Hematopoietic multipotent progenitor cell treated with erythropoietin and hydrocortisone succinate and interleukin-3 and kit ligand, for 8 days (in vitro differentiated cells): ENCODE measurements around the gene ATP2B1.
"Not testable (repeated sequence)": the region's sequence is repeated elsewhere in the genome, so short reads cannot be mapped to it uniquely, and the experiment has no call there.

Source experiments
- DNase-seq: peaks from one replicate; pipeline ENCODE4 v3.0.0-alpha.2; 2015

ATP2B1 gene

DNA sequence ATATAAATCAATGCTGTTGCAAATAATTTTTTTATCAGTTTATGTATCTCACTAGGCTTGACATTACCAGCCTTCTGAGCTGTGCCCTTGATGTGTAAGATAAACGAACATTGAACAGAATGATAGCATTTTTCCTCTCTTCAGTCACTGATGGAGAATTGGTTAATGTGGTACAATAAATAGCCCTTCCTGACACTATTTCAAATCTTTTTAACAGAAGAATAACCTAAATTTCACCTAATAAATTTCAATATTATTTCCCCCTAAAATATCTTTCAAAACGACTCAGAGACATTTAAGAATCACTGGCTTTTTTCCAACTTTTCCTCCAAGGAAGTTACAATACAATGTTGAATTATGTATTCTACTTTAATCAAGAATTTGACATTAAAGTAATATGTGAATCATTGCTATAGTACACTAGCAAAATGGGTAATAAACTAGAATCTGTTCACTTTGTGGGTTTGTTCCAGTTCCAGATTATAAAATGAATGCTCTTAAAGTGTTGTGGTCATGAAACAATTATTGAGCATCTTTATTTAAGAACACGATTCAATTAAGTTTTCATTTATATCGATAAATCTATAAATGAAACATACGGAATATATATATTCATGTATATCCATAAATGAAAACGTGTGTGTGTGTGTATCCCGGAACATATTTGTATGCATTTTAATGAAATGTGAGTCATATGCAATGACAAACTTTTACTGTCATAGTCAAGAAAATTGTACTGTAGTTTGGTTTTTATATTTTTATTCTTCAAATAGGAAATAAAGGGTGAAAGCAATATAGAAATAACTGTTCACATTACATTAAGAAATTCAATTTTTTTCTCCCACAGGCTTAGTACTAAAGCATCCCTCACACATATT lies 2.5 kb upstream of the ATP2B1 start:
- no peak for DNase-seq

DNA sequence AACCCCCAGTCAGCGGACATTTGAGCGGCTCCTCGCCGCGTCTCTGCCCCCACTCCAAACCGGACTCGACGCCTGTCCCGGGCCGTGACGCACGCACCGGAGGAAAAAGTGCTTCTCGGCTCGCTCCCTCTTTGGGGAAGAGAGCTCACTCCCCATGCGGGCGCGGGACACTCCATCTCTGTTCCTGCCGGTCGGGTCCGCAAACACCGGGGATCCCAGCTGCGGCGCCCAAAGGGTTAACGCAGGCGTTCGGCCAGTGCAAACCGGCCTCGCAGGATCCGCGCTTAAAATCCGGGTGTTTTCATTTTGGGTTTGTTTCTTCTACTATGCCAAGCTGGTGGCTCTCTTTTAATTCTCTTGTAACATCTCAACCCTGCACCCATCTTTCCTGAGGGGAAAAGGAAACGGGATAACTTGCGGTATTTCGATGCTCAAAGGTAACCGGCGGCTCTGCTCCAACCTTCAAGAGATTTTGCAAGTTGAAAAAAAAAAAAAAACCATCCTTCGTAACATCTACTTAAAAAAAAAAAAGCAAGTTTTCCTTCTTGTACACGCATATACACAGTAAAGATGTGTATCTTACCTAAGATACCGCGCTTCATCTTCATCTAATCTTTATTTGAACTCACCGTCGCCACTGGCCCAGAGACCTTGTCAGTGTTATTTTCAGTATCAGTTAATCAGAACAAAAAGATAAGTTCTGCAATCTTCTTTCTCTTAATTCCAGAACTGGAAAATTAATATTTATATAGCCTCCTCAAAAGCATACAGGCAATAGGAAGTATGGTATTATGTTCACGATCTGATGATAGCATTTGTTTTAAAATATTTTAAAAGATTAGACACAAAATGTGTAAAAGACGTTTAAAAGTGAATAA lies 1.6 kb upstream of the ATP2B1 start:
- peak; percentile 27 for DNase-seq

DNA sequence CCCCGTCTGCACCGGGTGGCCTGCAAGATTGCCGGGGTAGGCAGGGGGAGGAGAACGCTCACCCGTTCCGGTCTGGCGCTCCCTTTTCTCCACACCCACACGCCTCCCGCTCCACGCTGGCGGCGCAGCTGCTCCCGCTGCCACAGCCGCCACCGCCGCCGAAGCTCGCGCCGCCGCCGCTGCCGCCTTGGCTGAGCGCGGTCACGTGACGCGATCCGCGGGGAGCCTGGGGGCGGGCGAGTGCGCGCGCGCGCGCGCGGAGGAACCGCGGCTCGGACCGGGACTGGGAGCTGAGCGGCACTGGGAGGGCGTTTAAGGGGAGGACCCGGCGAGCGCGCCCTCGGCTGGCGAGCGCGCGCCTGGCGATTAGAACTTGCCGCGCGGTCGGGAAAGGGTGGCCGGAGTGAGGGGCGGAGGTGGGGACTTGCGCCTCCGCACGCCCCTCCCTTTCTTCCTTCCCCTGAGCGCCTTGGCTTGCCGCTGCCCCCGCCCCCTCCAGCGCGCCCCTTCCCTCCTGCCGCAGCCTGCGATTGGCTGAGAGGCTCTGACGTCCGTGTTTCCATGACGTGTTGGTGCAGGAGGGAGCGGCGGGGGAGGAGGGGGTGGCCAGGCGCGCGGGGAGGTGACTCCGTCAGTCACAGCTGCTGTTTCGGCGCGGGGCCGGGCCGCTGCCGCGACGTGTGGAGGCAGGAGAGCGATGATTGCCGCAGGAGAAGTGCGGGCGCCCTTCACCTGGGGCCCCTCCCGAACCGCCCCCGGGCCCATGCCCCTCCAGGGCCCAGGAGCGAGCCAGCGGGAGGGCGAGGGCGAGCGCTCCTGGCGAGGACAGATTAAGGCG lies 738 bp upstream of the ATP2B1 start:
- DNase-seq: peak; percentile 96

DNA sequence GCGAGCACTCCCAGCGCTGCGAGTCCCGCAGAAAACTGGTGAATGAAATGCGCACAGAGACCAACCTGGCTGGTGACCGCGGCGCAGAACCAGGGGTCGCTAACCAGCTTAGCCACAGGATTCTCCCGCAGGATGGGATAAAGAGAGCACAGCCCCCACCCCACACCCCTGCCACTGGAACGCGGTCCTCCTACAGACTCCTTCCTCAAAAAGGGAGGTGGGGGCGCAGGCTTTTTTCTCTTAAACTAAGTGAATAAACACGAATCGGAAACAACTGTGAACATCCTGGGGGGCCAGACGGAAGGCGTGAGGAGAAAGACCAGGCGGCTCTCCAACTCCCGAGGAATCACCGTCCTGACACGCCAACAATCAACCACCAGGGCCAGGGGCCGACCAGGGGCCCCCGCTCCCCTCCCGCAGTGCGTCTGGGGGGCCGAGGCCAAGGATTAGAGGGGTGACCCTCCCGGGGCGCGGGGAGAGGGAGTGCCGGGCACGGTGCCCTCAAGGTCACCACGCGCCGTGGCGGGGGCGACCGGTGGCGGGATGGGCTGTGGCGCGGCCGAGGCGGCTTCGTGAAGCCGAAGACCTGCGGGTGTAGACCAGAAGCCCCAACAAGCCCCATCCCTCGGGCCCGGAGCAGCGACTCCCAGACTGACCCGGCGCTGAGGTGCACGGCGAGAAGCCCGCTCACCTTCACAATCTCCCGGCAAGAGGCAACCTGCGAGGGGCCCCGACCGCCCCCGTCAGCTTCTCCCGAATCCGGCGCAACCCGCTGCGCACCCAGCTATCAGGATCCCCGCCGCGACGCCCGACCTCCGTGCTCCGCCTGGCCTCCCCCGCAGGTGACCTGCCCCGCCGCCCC lies 704 bp downstream of the ATP2B1 start:
- DNase-seq: no peak

DNA sequence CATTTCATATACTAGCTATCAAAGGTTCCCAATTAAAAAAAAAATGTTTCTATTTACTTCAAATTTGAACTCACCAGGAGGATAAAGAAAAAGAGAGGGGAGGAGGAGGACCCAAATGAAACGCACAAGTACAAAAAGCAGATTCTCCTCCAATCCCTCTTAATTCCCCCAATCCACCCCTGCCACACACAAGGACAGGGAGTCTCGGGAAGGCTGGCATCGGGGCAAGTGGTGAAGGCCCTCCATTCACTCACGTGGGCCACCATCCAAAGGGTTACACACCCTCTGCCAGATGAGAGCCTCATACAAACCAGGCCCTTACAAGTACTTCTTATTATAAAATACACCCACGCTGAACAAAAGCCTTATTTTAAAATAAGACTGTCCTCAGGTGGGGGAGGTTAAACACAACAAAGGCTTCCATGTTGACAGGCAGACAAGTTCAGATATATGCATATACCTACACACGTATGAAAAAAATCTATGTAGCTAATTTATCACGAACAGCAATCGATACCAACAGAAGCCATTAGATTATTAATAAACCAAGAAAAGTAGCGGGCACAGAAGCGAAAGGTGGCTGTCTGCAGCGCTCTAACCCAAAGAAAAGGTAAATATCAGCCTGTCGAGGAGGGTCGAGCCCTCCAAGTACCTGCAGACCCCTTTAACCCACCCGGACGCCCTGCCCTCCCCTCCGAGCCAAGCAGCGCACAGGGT lies 1.5 kb downstream of the ATP2B1 start:
- no peak for DNase-seq

DNA sequence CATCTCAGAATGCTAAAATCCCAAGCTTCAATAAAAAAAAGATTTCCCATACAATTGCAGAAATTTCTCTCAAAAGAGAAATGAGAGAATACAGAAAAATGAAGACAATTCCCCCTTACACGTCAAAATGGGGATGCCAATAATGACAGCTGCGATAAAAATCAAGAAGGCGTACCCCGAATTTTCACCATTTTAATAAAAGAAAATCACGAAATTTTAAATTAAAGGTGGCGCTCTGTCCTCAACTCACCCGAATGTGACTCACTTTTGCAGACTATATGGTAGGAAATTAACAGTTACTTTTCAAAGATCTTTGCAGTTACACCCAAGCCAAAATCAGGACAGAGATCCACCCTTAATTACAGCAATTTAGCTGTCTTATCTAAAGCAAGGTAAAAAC lies 2.1 kb downstream of the ATP2B1 start:
- DNase-seq: no peak

DNA sequence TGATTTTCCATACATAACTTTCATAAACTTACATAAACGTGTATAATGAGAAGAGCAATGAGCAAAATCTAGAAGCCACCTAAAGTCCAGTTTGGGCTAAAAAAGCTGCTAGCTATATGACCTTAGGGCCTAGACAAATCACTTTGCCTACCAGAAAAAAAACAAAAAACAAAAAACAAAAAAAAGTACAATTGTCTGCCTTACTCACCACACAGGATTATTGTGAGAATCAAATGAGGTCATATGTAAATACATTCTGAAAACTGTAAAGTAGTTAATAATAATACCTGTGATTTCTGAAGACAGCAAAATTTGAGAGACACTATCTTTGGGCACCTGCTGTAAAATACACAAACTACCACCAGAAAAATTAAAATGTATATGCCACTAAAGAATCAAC lies 4.2 kb downstream of the ATP2B1 start:
- no peak for DNase-seq

DNA sequence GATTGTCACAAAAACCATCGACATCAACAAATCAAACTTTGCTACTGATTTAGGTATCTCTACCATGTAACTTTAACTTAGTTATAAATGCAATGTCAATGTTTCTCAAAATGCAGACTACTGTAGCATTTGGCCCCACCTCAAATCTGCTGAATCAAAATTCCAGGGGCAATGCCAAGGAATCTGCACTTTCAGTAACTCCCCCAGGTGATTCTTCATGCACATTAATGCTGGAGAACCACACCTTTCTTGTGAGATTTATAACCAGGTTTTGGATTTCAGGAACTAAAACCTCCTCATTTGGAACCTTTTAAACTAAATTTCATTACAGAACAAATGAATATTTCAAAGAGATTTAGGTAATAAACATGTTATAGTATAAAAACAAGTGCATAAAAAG lies 4.9 kb downstream of the ATP2B1 start:
- DNase-seq: no peak

DNA sequence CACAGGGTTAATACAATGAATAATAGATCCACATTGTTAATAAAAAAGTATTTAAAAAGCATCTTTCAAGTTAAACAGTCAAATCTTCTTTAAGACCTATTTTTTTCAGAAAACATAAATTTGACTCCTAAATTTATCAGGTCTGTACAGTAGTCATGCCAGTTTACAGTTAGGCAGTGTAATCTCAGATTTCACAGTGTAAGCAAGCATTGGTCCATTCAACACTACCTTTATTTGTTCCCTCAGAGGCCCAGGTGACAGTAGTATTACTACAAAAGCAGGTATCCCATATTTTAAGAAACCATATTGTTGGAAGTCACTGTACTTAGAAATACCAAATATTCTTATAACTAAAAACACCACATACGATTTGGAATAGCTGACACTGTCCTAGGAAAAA lies 6.1 kb downstream of the ATP2B1 start:
- no peak for DNase-seq

DNA sequence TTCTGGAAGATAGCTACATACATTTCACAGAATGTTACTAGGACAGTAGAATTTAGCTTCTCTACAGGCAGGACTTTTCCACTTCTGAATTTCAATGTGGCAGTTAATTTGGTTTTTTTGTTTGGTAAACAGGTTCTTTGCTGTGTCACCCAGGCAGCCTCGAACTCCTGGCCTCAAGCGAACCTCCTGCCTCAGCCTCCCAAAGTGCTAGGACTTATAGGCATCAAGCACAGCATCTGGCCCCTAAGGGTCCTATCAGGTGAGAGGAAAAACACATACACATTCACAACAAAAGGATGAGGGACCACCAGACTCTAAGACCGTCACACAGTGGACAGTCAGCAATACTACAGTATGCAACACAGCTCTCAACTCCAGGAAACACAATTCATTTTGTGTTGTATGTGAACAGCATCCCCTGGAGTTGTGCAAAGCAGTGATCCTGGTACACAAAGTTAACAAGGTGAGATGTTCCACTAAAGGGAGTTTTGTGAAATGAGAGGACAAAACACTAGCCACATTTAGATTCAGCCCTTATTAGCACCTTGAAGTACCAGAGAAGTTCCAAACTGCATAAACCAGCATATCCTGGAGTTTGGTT lies 6.9 kb downstream of the ATP2B1 start:
- no peak for DNase-seq

DNA sequence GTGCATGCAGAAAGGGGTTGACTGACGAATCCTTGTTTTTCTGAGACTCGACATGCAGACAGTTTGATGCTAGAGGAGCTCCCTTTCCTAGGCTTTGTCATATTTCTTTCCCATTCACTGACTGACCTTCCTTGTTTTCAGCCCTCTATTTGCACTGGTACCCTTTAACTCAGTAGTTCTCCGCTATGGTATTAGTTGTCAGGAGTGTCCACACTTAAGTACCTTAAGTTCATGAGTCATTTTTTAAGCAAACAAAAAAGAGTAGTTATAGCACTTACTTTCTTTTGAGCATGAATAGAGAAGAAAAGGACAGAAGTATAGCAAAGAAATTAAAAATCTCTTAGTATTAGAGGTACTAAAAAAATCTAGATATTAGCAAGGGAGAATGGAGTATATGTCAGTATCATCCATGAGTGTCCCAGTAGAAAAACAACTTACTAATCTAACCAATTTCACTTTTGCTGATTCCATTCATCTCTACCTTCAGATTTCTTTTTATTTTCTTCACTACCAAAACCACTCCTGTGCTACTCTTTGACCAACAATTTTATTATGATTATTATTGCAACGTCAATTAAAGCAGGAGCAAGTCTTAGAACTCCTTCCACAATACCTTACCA lies 8.3 kb downstream of the ATP2B1 start:
- DNase-seq: no peak

DNA sequence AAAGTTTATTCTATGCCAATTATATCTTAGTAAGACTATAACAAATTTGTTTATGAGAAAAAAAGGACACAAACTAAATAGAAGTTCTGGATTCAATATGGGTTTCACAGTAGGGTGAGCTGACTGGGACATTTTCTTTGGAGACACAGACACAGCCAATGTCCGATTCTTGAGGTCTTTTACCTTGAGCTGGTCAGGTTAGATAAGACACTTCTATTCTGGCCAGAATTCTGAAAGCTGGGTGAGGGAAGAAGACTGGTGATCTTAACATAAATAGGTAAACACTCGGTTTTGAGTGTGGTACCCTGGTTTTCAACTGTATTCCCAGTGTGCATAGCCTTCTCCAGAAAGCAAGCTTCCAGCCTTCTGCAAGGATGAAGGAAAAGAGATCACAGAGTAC lies 10.0 kb downstream of the ATP2B1 start:
- no peak for DNase-seq

DNA sequence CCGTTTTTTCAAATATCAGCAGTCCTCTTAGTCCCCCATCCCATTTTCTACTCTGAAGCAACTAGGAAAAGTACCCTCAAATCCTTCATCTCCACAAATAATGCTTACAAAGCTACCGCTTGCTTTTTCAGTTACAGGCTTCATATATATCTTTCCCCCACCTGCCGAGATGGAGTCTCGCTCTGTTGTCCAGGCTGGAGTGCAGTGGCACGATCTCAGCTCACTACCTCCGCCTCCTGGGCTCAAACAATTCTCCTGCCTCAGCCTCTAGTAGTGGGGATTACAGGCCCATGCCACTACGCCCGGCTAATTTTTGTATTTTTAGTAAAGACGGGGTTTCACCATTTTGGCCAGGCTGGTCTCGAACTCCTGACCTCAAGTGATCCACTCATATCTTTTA lies 10.9 kb downstream of the ATP2B1 start:
- DNase-seq: not testable (repeated sequence)

DNA sequence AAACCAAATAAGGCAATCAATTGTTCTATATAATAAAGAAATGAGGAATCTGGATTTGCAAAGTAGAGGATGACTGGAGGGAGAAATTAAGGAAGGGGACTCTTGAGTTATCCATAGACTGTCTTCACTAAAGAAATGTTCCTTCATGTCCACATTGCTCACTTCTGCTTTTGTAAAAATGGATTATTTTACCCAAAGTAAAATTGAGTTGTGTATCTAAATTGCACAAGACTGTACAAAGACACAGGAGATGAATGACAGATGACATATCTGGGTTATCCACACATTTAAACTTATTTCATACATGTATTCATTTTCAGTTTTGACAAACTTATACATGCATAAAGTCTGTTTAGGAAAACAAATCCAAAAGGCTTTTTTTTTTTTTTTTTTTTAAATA lies 11.3 kb downstream of the ATP2B1 start:
- DNase-seq: no peak

DNA sequence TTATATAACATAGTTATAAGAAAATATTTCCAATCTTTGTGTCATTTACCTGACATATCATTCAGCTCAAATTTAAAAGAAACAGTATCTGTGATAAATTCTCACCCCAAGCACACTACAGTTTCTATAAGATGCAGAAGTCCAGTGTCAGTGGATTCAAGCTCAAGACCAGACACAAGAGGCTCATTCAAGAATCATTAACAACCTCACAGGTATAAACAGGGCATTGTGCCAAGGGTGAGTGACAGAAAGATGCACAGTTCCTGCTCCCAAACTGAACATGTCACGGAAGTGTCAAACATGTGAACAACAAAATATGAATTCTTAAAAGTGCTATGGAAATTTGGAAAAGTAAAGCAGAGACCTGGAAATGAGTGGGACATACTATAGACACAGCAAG lies 12.8 kb downstream of the ATP2B1 start:
- no peak for DNase-seq

DNA sequence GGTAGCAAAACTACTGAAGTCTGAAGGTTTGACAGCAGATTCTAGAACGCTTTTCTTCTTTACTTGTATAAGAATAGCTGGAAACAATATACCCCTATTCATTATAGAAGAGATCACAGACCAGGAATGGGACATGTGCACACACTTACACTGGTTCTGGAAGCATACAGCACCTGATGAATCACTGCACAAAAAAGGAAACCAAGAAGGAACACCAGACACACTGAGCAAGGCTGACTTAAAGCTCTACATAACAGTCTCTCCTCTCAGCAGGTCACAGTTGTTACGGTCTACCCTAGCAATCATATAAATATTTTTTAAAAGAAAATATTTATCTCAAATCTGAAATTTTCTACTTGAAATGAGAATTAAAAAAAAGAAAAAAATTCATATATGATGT lies 13.5 kb downstream of the ATP2B1 start:
- DNase-seq: no peak

DNA sequence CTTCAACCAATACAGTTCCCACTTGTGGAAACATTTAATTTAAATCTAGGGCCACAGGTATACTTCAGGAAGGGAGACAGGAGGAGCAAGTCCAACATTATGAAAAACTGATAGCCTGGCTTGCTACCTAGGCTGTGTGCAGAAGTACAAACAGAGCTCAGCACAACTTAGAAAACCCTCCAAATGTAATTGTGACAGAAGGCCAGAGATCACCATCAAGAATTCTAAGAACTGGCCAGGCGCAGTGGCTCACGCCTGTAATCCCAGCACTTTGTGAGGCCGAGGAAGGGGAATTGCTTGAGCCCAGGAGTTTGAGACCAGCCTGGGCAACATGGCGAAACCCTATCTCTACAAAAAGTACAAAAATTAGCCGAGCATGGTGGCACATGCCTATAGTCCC lies 14.1 kb downstream of the ATP2B1 start:
- DNase-seq: no peak

DNA sequence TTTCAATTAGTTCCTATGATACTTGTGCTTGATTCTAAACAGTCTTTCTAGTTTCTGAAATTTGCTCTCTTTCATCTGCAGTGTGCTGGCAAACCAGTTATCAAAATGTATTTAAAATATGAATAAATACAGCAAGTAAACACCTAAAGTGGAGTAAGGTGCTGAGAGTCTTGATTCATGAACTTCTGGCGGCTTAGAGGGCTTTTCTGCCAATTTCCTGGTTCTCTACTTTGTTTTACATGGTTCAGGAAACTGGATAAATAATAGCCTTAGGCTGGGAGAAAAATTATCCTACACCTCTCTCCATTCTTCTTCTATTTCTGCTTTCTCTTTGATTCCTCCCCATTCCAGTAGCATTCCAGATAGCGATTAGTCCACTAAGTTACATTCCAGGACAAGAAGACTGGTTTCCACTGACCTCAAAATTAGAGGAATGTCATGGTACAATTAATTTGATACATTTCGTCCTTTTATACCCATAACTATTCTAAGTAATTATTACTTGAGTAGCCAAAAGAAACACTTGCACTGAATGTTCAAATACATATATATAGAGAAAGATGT lies 14.9 kb downstream of the ATP2B1 start:
- DNase-seq: no peak

DNA sequence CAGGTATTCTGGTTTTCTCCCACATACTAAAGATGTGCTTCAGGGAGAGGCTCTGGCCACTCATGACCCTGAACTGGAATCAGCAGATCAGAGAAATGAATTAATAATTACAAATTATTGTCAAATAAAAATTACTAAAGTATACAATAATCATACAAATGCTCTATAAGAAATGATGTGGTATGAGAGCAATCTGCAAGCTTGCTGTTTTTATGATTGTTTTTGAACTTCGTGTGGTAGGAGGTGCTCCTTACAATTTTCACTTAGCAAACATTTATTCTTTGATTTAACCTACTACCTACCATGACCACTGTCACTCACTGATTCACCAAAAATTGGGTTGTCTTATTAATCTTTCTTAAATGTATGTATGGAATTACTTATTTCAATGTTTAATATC lies 16.2 kb downstream of the ATP2B1 start:
- no peak for DNase-seq

DNA sequence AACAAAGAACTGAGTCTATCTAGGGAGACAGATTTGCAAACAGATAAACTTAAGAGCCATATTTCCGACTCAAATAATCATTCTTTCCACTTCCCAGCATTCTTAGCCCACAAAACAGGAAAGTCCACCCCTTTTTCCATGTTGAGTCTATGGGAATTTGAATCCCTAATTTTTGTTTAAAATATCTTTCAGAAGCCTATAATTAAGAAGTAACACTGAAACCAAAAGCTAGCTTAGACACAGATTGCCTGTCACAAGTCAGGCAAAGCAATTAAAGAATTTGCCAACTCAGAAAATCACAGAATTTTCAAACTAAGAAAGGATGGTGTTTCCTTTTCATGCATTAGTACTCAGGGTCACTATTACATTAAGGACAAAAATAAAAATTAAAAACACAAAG lies 17.0 kb downstream of the ATP2B1 start:
- no peak for DNase-seq
